ENCODE measurements around the gene CENPX. TPM values are rescaled to one million over a fixed set of nuclear protein-coding genes. Genes with fewer than 3 reads are reported as not detected.

The CENPX gene
- total RNA-seq, 1 donor from 2014 or later, result 69.3 TPM

DNA sequence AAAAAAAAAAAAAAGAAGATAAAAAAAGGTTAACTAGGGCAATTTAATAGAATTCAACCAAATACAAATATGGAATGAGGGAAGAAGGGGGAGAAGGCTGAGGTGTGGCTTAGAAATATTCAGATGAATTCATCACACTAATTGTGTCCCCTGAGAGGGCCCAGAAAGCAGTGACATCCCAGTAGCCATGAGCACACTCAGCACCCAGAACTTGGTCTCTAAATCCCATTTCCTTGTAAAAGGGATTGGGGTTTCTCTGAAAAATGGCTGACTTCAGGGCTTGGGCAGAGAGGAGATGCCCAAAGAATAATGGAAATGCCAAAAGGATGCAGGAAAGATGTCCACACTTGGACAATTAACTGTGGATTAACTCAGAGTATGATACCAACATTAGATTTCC is 49.2 kb downstream of the CENPX start:
- no peaks in the 10 kb centered on the region for H3K27me3 Mint-ChIP-seq
- no peak for DNase-seq (ENCODE audit: extremely low spot score, unreplicated experiment)
- no peaks in the 10 kb centered on the region for H3K9me3 Mint-ChIP-seq

GRCh38 chr17:81968850-81969812 is 53.5 kb downstream of the CENPX start:
- Mint-ChIP-seq H3K27ac (no peak overlapping the region), H3K9me3 (no peaks in the 10 kb centered on the region), H3K27me3 (peaks cover 11% of the 10 kb centered on the region), H3K4me1 (ENCODE audit: unreplicated experiment) (peaks cover 14% of the 10 kb centered on the region), H3K4me3 (no peak overlapping the region), H3K36me3 (no peaks in the 10 kb centered on the region)
- TF ChIP-seq CTCF (conservative IDR thresholded peaks at IDR 0.05), result no peak
- no peak for DNase-seq (ENCODE audit: extremely low spot score, unreplicated experiment)

More for the DNA sequence above, 49.2 kb downstream of the CENPX start:
- peaks cover 2% of the 10 kb centered on the region for H3K4me1 Mint-ChIP-seq (ENCODE audit: unreplicated experiment)
- no peak overlapping the region for H3K27ac Mint-ChIP-seq
- no peak overlapping the region for H3K4me3 Mint-ChIP-seq
- no peaks in the 10 kb centered on the region for H3K36me3 Mint-ChIP-seq
- no peak for TF ChIP-seq CTCF (conservative IDR thresholded peaks at IDR 0.05)

Other genes starting within 250 kb of the CENPX start
- 1.2 and 1.7 TPM in 2 replicates for gene GCGR, start 218.7 kb downstream of the CENPX start, total RNA-seq (ENCODE audit: low replicate concordance)
- gene MCRIP1, start 189.6 kb downstream of the CENPX start, total RNA-seq (ENCODE audit: low replicate concordance), result 54.2 and 101 TPM in 2 replicates
- not detected in 2 replicates for gene PPP1R27, start 187.8 kb downstream of the CENPX start, total RNA-seq (ENCODE audit: low replicate concordance)
- gene P4HB, start 162.3 kb downstream of the CENPX start, total RNA-seq (ENCODE audit: low replicate concordance), result 555 and 815 TPM in 2 replicates
- 250 and 264 TPM in 2 replicates for gene ARHGDIA, start 151.5 kb downstream of the CENPX start, total RNA-seq (ENCODE audit: low replicate concordance)
- gene ALYREF, start 131.3 kb downstream of the CENPX start, total RNA-seq (ENCODE audit: low replicate concordance), result 102 and 124 TPM in 2 replicates
- gene ANAPC11, start 131.2 kb downstream of the CENPX start, total RNA-seq (ENCODE audit: low replicate concordance), result 136 and 140 TPM in 2 replicates
- 0.64 and 2.5 TPM in 2 replicates for gene NPB, start 120.6 kb downstream of the CENPX start, total RNA-seq (ENCODE audit: low replicate concordance)
- 46.8 and 50.4 TPM in 2 replicates for gene PCYT2, start 111.5 kb downstream of the CENPX start, total RNA-seq (ENCODE audit: low replicate concordance)
- gene SIRT7, start 104.7 kb downstream of the CENPX start, total RNA-seq (ENCODE audit: low replicate concordance), result 29.9 and 46.0 TPM in 2 replicates
- gene MAFG, start 95.1 kb downstream of the CENPX start, total RNA-seq (ENCODE audit: low replicate concordance), result 22.4 and 30.0 TPM in 2 replicates
- gene PYCR1, start 85.6 kb downstream of the CENPX start, total RNA-seq (ENCODE audit: low replicate concordance), result 110 and 127 TPM in 2 replicates
- gene MYADML2, start 75.6 kb downstream of the CENPX start, total RNA-seq (ENCODE audit: low replicate concordance), result not detected in 2 replicates
- gene NOTUM, start 61.7 kb downstream of the CENPX start, total RNA-seq (ENCODE audit: low replicate concordance), result 1.9 and 3.2 TPM in 2 replicates
- gene ASPSCR1, start 45.2 kb downstream of the CENPX start, total RNA-seq (ENCODE audit: low replicate concordance), result 31.5 and 35.6 TPM in 2 replicates
- gene LRRC45, start 427 bp upstream of the CENPX start, total RNA-seq (ENCODE audit: low replicate concordance), result 27.6 and 29.4 TPM in 2 replicates
- gene RAC3, start 8.8 kb upstream of the CENPX start, total RNA-seq (ENCODE audit: low replicate concordance), result 41.7 and 51.7 TPM in 2 replicates
- 158 and 175 TPM in 2 replicates for gene DCXR, start 14.8 kb upstream of the CENPX start, total RNA-seq (ENCODE audit: low replicate concordance)
- gene RFNG, start 28.9 kb upstream of the CENPX start, total RNA-seq (ENCODE audit: low replicate concordance), result 35.9 and 43.4 TPM in 2 replicates
- gene GPS1, start 29.0 kb upstream of the CENPX start, total RNA-seq (ENCODE audit: low replicate concordance), result 111 and 112 TPM in 2 replicates
- 97.0 and 97.1 TPM in 2 replicates for gene DUS1L, start 42.9 kb upstream of the CENPX start, total RNA-seq (ENCODE audit: low replicate concordance)
- 228 and 326 TPM in 2 replicates for gene FASN, start 75.4 kb upstream of the CENPX start, total RNA-seq (ENCODE audit: low replicate concordance)
- 33.5 and 58.7 TPM in 2 replicates for gene CCDC57, start 190.0 kb upstream of the CENPX start, total RNA-seq (ENCODE audit: low replicate concordance)
- gene SLC16A3, start 206.2 kb upstream of the CENPX start, total RNA-seq (ENCODE audit: low replicate concordance), result 27.8 and 29.8 TPM in 2 replicates

All from type B pancreatic cell (in vitro differentiated cells).